Activated CD4-positive, alpha-beta memory T cell treated with anti-CD3 and anti-CD28 coated beads for 36 hours (primary cell): ENCODE results near the gene RASA3. TPM values are rescaled to one million over a fixed set of nuclear protein-coding genes. Genes with fewer than 3 reads are reported as not detected.
"Not testable (repeated sequence)": the region's sequence is repeated elsewhere in the genome, so short reads cannot be mapped to it uniquely, and the experiment has no call there.

ENCODE experiments used
- CTCF ChIA-PET: fragments of 350-600 bp; sonication (Branson Sonifier 250); formaldehyde crosslinking; loops from one replicate; lab custom pipeline; 2021; ENCODE audit warnings: antibody characterized with exemption, inconsistent platforms; lab: Charles Lee
- POLR2A ChIA-PET: fragments of 350-600 bp; sonication (Branson Sonifier 250); formaldehyde crosslinking; loops from one replicate; lab custom pipeline; 2021; ENCODE audit warnings: antibody characterized with exemption; lab: Charles Lee
- DNase-seq: peaks from one replicate; pipeline ENCODE4 v3.0.0-alpha.2; 2020
- H3K27ac Mint-ChIP-seq: one replicate; pipeline ENCODE4 v1.8.0; 2021; ENCODE audit warnings: mixed read lengths
- H3K27me3 Mint-ChIP-seq: one replicate; pipeline ENCODE4 v1.8.0; 2021; ENCODE audit warnings: mixed read lengths
- H3K36me3 Mint-ChIP-seq: one replicate; pipeline ENCODE4 v1.8.0; 2021; ENCODE audit warnings: mixed read lengths
- H3K4me1 Mint-ChIP-seq: one replicate; pipeline ENCODE4 v1.8.0; 2021; ENCODE audit warnings: low read depth, mixed read lengths
- H3K4me3 Mint-ChIP-seq: one replicate; pipeline ENCODE4 v1.8.0; 2021; ENCODE audit warnings: mild to moderate bottlenecking, mixed read lengths
- H3K9me3 Mint-ChIP-seq: one replicate; pipeline ENCODE4 v1.8.0; 2021; ENCODE audit warnings: mixed read lengths
- intact Hi-C: fragments of 100-400 bp; cut with micrococcal nuclease; formaldehyde crosslinking; loops from one replicate; pipeline ENCODE4 v1.15.1; 2023
- total RNA-seq, 2 experiments: library from RNA; stranded (reverse); gene quantifications; one replicate each; pipeline ENCODE4 v1.2.3, GENCODE V29; 2021

Gene RASA3
- total RNA-seq, 2 experiments from 2014 or later: 45.9 to 49.3 TPM

DNA sequence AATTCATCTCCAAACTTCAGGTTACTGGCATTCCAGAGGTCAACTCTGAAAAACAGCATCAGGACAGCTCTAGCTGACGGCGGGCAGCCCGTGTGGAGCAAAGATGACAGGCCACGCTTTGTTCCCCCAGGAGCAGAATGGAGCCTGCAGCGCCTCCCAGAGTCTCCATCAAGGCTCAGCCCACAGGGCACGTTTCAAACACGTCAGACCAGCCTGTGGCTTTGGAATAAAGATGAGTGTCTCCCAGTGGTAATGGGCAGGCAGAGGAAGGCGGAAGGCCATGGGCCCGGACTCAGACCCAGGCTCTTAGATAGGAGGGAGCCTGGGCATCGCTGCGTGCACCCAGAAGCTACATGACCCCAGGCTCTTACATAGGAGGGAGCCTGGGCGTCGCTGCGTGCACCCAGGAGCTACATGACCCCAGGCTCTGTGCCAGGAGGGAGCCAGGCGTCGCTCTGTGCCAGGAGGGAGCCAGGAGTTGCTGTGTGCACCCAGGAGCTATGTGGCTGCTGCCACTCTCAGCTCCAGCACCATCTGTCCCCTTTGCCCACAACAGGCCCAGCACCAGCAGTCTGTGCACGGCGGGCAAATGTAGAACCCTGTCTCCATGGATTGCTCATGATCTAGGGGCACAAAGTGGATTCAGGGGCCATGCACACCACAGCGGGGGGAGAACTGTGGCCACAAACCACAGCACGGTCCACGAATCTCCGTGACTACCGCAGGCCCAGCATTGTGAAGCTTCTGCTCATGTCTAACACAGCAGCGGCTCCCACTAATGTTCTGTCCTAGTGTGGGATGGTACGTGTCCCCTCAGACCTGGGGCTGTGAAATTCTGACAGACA lies 110.7 kb downstream of the RASA3 start:
- Mint-ChIP-seq H3K9me3 (no peaks in the 10 kb centered on the region), H3K27me3 (no peaks in the 10 kb centered on the region), H3K27ac (peak overlapping the region; percentile 18), H3K4me1 (no peaks in the 10 kb centered on the region), H3K4me3 (no peak overlapping the region), H3K36me3 (peaks cover 42% of the 10 kb centered on the region)
- ChIA-PET POLR2A (interaction anchor here (1.0 kb wide), 1 partner anchor 126 kb away, joined by 3 read pairs; no protein-coding TSS in a partner anchor), CTCF (interaction anchor here (0.8 kb wide), 1 partner anchor 116 kb away, joined by 3 read pairs; no protein-coding TSS in a partner anchor)
- no peak for DNase-seq
- intact Hi-C loops: no loop called here

DNA sequence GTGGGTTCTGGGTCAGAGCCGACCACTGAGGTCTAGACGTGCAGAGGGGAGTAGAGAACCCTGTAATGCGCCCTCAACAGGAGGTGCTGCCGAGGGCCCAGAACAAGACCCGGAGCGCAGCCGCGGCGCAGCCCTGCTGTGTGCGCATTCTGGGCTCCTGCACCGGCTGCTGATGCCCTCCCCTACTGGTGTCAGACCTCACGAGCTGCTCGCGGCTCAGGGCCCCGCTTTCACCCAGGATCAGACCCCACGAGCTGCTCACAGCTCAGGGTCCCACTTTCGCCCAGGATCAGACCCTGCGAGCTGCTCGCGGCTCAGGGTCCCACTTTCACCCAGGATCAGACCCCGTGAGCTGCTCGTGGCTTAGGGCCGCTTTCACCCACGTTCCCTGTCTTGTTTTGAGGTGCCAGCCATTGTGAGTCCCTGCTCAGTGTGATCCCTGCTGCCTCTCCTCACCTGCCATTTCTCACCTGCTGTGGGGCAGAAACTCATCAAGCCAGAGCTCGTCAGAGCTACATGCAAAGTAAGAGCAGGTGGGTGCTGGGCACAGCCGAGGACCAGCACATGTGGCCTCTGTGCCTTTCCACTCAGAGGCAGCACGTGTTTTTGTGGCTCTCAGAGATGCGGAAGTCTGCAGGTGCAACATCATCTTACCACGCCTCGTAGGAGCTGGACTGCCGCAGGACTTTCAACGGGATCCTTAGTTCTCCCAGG lies 111.5 kb downstream of the RASA3 start:
- CTCF ChIA-PET: no interaction called here
- no peak overlapping the region for H3K27ac Mint-ChIP-seq
- H3K4me1 Mint-ChIP-seq: peaks cover 3% of the 10 kb centered on the region
- intact Hi-C loops: no loop called here
- no peaks in the 10 kb centered on the region for H3K9me3 Mint-ChIP-seq
- POLR2A ChIA-PET: no interaction called here
- H3K4me3 Mint-ChIP-seq: no peak overlapping the region
- H3K27me3 Mint-ChIP-seq: no peaks in the 10 kb centered on the region
- peaks cover 47% of the 10 kb centered on the region for H3K36me3 Mint-ChIP-seq
- no peak for DNase-seq

- intact Hi-C loops, H3K4me1 Mint-ChIP-seq, H3K4me3 Mint-ChIP-seq, H3K27me3 Mint-ChIP-seq, POLR2A ChIA-PET, CTCF ChIA-PET, DNase-seq, H3K9me3 Mint-ChIP-seq, H3K27ac Mint-ChIP-seq: not testable (repeated sequence)
- H3K36me3 Mint-ChIP-seq: peaks cover 44% of the 10 kb centered on the region
Observed at GRCh38 chr13:114020134-114020533, 112.3 kb downstream of the RASA3 start.

DNA sequence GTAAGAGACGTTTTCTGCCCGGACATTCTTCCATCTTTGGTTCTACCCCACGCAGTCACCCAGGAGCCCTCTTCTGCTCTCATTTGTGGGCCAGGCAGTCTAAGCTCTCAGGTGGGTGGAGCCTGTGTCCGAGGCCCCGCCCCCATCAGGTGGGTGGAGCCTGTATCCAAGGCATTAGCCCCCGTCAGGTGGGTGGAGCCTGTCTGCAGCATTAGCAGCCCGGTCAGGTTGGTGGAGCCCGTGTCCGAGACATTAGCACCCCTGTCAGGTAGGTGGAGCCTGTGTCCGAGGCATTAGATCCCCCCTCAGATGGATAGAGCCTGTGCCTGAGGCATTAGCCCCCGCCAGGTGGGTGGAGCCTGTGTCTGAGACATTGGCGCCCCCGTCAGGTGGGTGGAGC lies 113.1 kb downstream of the RASA3 start:
- Mint-ChIP-seq H3K9me3 (no peaks in the 10 kb centered on the region), H3K27ac (no peak overlapping the region), H3K27me3 (no peaks in the 10 kb centered on the region), H3K4me3 (no peak overlapping the region), H3K36me3 (peaks cover 47% of the 10 kb centered on the region), H3K4me1 (peaks cover 3% of the 10 kb centered on the region)
- DNase-seq: peak; percentile 57
- CTCF ChIA-PET: no interaction called here
- POLR2A ChIA-PET: no interaction called here
- intact Hi-C loops: no loop called here

DNA sequence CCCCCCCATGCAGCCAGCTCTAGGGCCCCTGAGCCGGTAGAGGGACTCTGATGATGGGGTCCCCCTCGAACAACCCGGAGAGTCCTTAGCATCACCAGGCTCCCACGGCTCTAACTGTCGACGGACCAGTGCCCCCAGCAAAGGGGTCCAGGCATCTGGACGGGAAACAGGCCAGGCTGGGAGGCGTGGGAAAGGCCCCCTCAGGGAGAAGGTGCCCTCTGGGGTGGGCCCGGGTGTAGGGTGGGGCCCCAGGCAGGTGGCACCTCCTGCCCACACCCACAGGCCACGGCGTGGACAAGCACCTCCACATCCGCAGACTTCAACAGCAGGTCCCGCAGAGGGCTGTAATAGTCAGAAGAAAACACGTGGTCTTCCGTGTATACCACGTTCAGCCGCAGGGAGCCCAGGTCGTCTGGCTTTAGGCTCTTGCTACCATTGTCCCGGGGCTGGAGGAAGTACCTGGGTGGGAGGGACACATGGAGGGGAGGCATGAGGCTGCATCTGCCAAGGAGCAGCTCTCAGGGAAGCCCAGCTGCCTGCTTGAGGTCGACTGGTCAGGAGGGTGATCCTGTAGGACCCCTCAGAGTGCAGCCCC lies 113.9 kb downstream of the RASA3 start:
- no peaks in the 10 kb centered on the region for H3K27me3 Mint-ChIP-seq
- DNase-seq: no peak
- POLR2A ChIA-PET: no interaction called here
- H3K36me3 Mint-ChIP-seq: peaks cover 45% of the 10 kb centered on the region
- no peak overlapping the region for H3K27ac Mint-ChIP-seq
- CTCF ChIA-PET: no interaction called here
- intact Hi-C loops: no loop called here
- peaks cover 3% of the 10 kb centered on the region for H3K4me1 Mint-ChIP-seq
- no peaks in the 10 kb centered on the region for H3K9me3 Mint-ChIP-seq
- H3K4me3 Mint-ChIP-seq: no peak overlapping the region

GRCh38 chr13:114017966-114018365 lies 114.5 kb downstream of the RASA3 start:
- DNase-seq: no peak
- H3K27me3 Mint-ChIP-seq: no peaks in the 10 kb centered on the region
- ChIA-PET POLR2A (no interaction called here), CTCF (no interaction called here)
- H3K4me3 Mint-ChIP-seq: no peak overlapping the region
- no peak overlapping the region for H3K27ac Mint-ChIP-seq
- peaks cover 45% of the 10 kb centered on the region for H3K36me3 Mint-ChIP-seq
- intact Hi-C loops: no loop called here
- H3K4me1 Mint-ChIP-seq: peaks cover 3% of the 10 kb centered on the region
- H3K9me3 Mint-ChIP-seq: no peaks in the 10 kb centered on the region

DNA sequence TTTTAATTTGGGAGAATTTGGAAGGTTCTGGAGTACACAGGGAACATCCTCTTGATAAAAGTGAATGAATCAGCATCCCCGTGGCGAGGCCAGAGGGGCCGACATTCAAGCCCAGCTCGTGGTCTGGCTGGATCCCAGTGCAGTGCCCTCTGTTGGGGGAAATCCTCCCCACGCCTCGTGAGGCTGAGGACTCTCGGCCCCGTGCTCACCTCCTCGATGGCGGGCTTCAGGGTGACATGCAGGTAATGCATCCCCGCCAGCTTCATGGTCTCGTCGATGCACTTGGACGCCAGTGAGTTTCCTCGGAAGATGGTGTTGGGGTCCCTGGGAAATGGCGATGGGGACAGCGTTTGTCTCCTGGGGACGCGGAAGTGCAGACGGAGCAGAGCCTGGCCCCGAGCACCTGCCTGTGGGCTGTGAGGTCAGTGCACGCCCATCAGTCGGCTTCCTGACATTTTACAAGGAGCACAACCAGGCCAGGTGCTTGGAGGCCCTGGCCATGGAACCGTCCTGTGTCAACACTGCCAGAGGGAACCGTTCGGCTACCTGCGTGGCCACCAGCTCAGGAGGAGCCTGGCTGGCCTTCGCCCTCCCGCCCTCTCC lies 115.3 kb downstream of the RASA3 start:
- intact Hi-C loops: no loop called here

DNA sequence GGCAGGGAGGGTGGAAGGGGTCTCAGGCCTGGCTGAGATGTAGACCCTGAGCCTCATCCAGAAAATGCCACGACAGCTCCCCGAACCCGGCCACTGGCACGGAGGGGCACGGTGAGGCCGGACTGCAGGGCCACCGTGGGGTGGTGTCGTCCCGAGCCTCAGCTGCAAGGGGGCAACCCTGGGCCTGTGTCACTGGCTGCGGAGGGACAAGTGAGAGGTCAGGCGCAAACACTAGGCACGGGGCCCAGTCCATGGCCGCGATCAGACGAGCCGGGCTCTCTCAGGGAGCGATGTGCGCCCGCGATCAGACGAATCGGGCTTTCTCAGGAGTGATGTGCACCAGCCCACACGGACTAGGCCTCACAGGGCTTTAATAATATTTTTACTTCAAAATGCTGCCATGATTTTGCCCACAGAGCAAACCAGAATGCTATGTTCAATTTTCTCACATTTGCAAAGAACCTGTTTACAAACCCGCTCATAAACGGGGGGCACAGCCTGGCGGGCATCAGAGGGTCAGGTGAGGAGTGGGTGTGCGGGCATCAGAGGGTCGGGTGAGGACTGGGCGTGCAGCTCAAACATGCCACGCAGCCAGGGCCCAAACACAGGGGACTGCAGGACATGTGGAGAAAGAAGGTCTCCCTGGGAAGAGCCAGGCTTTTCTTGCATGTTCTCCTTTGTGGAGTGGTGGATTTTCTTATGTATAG lies 115.9 kb downstream of the RASA3 start:
- no peak for DNase-seq
- Mint-ChIP-seq H3K4me3 (no peak overlapping the region), H3K36me3 (peaks cover 40% of the 10 kb centered on the region), H3K27ac (peak overlapping the region; percentile 85), H3K9me3 (no peaks in the 10 kb centered on the region), H3K27me3 (no peaks in the 10 kb centered on the region), H3K4me1 (peaks cover 3% of the 10 kb centered on the region)
- intact Hi-C loops: no loop called here
- POLR2A ChIA-PET: no interaction called here
- CTCF ChIA-PET: no interaction called here

More for the DNA sequence above, 115.3 kb downstream of the RASA3 start:
- no peak overlapping the region for H3K4me3 Mint-ChIP-seq
- no peak for DNase-seq
- H3K27ac Mint-ChIP-seq: peak overlapping the region; percentile 85
- peaks cover 44% of the 10 kb centered on the region for H3K36me3 Mint-ChIP-seq
- H3K9me3 Mint-ChIP-seq: no peaks in the 10 kb centered on the region
- CTCF ChIA-PET: no interaction called here
- H3K4me1 Mint-ChIP-seq: peaks cover 3% of the 10 kb centered on the region
- H3K27me3 Mint-ChIP-seq: no peaks in the 10 kb centered on the region
- POLR2A ChIA-PET: no interaction called here

- no peaks in the 10 kb centered on the region for H3K9me3 Mint-ChIP-seq
- H3K36me3 Mint-ChIP-seq: peaks cover 38% of the 10 kb centered on the region
- H3K4me3 Mint-ChIP-seq: no peak overlapping the region
- peaks cover 4% of the 10 kb centered on the region for H3K4me1 Mint-ChIP-seq
- POLR2A ChIA-PET: no interaction called here
- peak; percentile 44 for DNase-seq
- peak overlapping the region; percentile 85 for H3K27ac Mint-ChIP-seq
- H3K27me3 Mint-ChIP-seq: no peaks in the 10 kb centered on the region
- intact Hi-C loops: no loop called here
- CTCF ChIA-PET: no interaction called here
Observed at GRCh38 chr13:114015969-114016295, 116.5 kb downstream of the RASA3 start.

- peaks cover 33% of the 10 kb centered on the region for H3K36me3 Mint-ChIP-seq
- no peaks in the 10 kb centered on the region for H3K27me3 Mint-ChIP-seq
- DNase-seq: no peak
- no peaks in the 10 kb centered on the region for H3K9me3 Mint-ChIP-seq
- ChIA-PET CTCF (no interaction called here), POLR2A (no interaction called here)
- peak overlapping the region; percentile 57 for H3K27ac Mint-ChIP-seq
- no peak overlapping the region for H3K4me3 Mint-ChIP-seq
- peaks cover 6% of the 10 kb centered on the region for H3K4me1 Mint-ChIP-seq
- intact Hi-C loops: no loop called here
Observed at GRCh38 chr13:114015111-114015968, 117.1 kb downstream of the RASA3 start.

DNA sequence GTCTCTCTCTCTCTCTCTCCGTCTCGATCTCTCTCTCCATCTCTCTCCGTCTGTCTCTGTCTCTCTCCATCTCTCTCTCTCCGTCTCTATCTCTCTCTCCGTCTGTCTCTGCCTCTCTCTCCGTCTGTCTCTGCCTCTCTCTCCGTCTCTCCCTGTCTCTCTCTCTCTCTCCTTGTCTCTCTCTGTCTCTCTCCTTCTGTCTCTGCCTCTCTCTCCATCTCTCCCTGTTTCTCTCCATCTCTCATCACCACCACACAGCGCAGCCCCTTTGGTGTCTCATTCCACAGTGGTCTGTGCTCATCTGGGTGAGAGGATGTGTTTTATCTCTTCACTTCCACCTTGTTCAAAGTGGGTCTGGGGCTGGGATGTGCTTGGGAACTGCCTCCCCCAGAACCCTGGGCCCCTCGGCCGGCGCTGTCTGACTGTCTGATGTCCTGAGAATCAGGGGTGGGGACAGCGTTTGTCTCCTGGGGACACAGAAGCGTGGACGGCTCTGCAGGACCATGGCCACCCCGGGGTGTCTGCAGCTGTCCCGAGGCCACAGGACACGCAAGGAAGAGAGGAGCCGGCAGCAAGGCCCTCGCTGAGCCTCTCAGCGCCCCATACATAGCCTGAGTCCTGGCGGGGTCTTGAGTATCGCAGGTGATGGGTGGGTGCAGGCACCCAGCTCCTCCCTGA lies 118.3 kb downstream of the RASA3 start:
- DNase-seq: no peak
- Mint-ChIP-seq H3K36me3 (peaks cover 36% of the 10 kb centered on the region), H3K27me3 (no peaks in the 10 kb centered on the region), H3K4me1 (peaks cover 6% of the 10 kb centered on the region), H3K4me3 (no peak overlapping the region), H3K27ac (no peak overlapping the region), H3K9me3 (no peaks in the 10 kb centered on the region)
- ChIA-PET CTCF (no interaction called here), POLR2A (no interaction called here)
- intact Hi-C loops: no loop called here
